ENCODE results near the gene MYRF. TPM values are rescaled to one million over a fixed set of nuclear protein-coding genes. Genes with fewer than 3 reads are reported as not detected.

The MYRF gene
- total and polyA plus RNA-seq, 2 donors from 2014 or later = 6.0 to 36.3 TPM

GRCh38 chr11:61782841-61783240 lies 30.4 kb downstream of the MYRF start:
- DNase-seq = peak in 1 of 5 donors; percentile 44
- no peaks in the 10 kb centered on the region for H3K4me1 ChIP-seq (ENCODE audit: control insufficient read depth in 2 of 3, insufficient read depth in 2 of 3, low read depth in 1 of 3, low read length in 3 of 3)
- H3K9me3 ChIP-seq (ENCODE audit: control insufficient read depth in 2 of 3, insufficient read depth in 1 of 3, low read length in 3 of 3) = no peaks in the 10 kb centered on the region
- no peak overlapping the region for H3K9ac ChIP-seq (ENCODE audit: low read length in 3 of 3)
- H3K27ac ChIP-seq (ENCODE audit: low read depth in 2 of 2, low read length in 2 of 2) = no peak overlapping the region
- H3K4me3 ChIP-seq (ENCODE audit: low read length in 3 of 3) = no peak overlapping the region
- H3K27me3 ChIP-seq (ENCODE audit: control insufficient read depth, insufficient read depth, low read length) = no peaks in the 10 kb centered on the region
- intact Hi-C loops (cut with DNase I) = no loop called here
- no peak for TF ChIP-seq CTCF (IDR thresholded peaks at IDR 0.05; ENCODE audit: borderline replicate concordance, extremely low read depth, insufficient read depth)
- FAIRE-seq = no peak
- H3K36me3 ChIP-seq (ENCODE audit: control insufficient read depth in 2 of 3, insufficient read depth in 3 of 3, low read length in 3 of 3) = peaks cover 0 to 23% (median 9%) of the 10 kb centered on the region in 3 donors

- intact Hi-C loops (cut with DNase I) = no loop called here
- Histone ChIP-seq H3K4me1 (ENCODE audit: control insufficient read depth in 2 of 3, insufficient read depth in 2 of 3, low read depth in 1 of 3, low read length in 3 of 3) (no peaks in the 10 kb centered on the region), H3K36me3 (ENCODE audit: control insufficient read depth in 2 of 3, insufficient read depth in 3 of 3, low read length in 3 of 3) (peaks cover 3 to 28% (median 11%) of the 10 kb centered on the region in 3 donors)
These were observed 31.5 kb downstream of the MYRF start for GRCh38 chr11:61783717-61784505.

GRCh38 chr11:61784506-61784805 lies 32.0 kb downstream of the MYRF start:
- H3K4me3 ChIP-seq (ENCODE audit: low read length in 3 of 3) = no peak overlapping the region
- no peak overlapping the region for H3K27ac ChIP-seq (ENCODE audit: low read depth in 2 of 2, low read length in 2 of 2)
- no peaks in the 10 kb centered on the region for H3K9me3 ChIP-seq (ENCODE audit: control insufficient read depth in 2 of 3, insufficient read depth in 1 of 3, low read length in 3 of 3)
- H3K9ac ChIP-seq (ENCODE audit: low read length in 3 of 3) = no peak overlapping the region
- H3K27me3 ChIP-seq (ENCODE audit: control insufficient read depth, insufficient read depth, low read length) = no peaks in the 10 kb centered on the region
- H3K4me1 ChIP-seq (ENCODE audit: control insufficient read depth in 2 of 3, insufficient read depth in 2 of 3, low read depth in 1 of 3, low read length in 3 of 3) = no peaks in the 10 kb centered on the region
- peaks cover 5 to 33% (median 14%) of the 10 kb centered on the region in 3 donors for H3K36me3 ChIP-seq (ENCODE audit: control insufficient read depth in 2 of 3, insufficient read depth in 3 of 3, low read length in 3 of 3)
- TF ChIP-seq CTCF (IDR thresholded peaks at IDR 0.05; ENCODE audit: borderline replicate concordance, extremely low read depth, insufficient read depth) = no peak
- no peak for DNase-seq
- FAIRE-seq = no peak
- intact Hi-C loops (cut with DNase I) = no loop called here

More at GRCh38 chr11:61783717-61784505, 31.5 kb downstream of the MYRF start:
- no peak for TF ChIP-seq CTCF (IDR thresholded peaks at IDR 0.05; ENCODE audit: borderline replicate concordance, extremely low read depth, insufficient read depth)
- Histone ChIP-seq H3K27me3 (ENCODE audit: control insufficient read depth, insufficient read depth, low read length) (no peaks in the 10 kb centered on the region), H3K9ac (ENCODE audit: low read length in 3 of 3) (no peak overlapping the region), H3K27ac (ENCODE audit: low read depth in 2 of 2, low read length in 2 of 2) (no peak overlapping the region), H3K4me3 (ENCODE audit: low read length in 3 of 3) (no peak overlapping the region), H3K9me3 (ENCODE audit: control insufficient read depth in 2 of 3, insufficient read depth in 1 of 3, low read length in 3 of 3) (no peaks in the 10 kb centered on the region)
- no peak for FAIRE-seq
- DNase-seq = peak in 1 of 5 donors; percentile 49
